GM23338 (cell line): ENCODE results near the gene ATXN7L1. TPM values are rescaled to one million over a fixed set of nuclear protein-coding genes. Genes with fewer than 3 reads are reported as not detected.

Experiments
- ATAC-seq: fragments of 200-7000 bp; cut with Tn5 transposase; 3 replicates; pipeline ENCODE4 v1.9.1; 2020
- DNase-seq: peaks from one replicate; pipeline ENCODE4 v3.0.0-alpha.2; 2015; ENCODE audit warnings: low spot score
- H2AFZ ChIP-seq: fragments of 200-600 bp; sonication (generic); 2 replicates; pipeline ENCODE4 v1.8.0; 2016; ENCODE audit warnings: antibody characterized with exemption, mild to moderate bottlenecking, moderate library complexity
- H3F3A ChIP-seq: fragments of 200-600 bp; sonication (generic); replicated peaks from 2 replicates; pipeline ENCODE4 v1.8.0; 2017; ENCODE audit warnings: antibody characterized with exemption, mixed run types, low read depth
- H3K27ac ChIP-seq: fragments of 200-600 bp; sonication (generic); 2 replicates; pipeline ENCODE4 v1.6.1; 2016; ENCODE audit warnings: low read depth
- H3K27me3 ChIP-seq: fragments of 200-600 bp; sonication (generic); 2 replicates; pipeline ENCODE4 v1.8.0; 2016; ENCODE audit warnings: mild to moderate bottlenecking, mixed run types, moderate library complexity; ENCODE audit not compliant: insufficient read depth
- H3K36me3 ChIP-seq: fragments of 200-600 bp; sonication (generic); 2 replicates; pipeline ENCODE4 v1.8.0; 2016; ENCODE audit warnings: mild to moderate bottlenecking; ENCODE audit not compliant: insufficient read depth
- H3K4me1 ChIP-seq: fragments of 200-600 bp; sonication (generic); 2 replicates; pipeline ENCODE4 v1.8.0; 2016; ENCODE audit warnings: mild to moderate bottlenecking, moderate library complexity; ENCODE audit not compliant: insufficient read depth
- H3K4me2 ChIP-seq: fragments of 200-600 bp; sonication (generic); 2 replicates; pipeline ENCODE4 v1.7.1; 2017; ENCODE audit warnings: mixed run types
- H3K4me3 ChIP-seq: fragments of 200-600 bp; sonication (generic); 2 replicates; pipeline ENCODE4 v1.6.1; 2016; ENCODE audit warnings: mixed run types
- H3K79me2 ChIP-seq: fragments of 200-600 bp; sonication (generic); replicated peaks from 2 replicates; pipeline ENCODE4 v1.8.0; 2017; ENCODE audit warnings: mild to moderate bottlenecking; ENCODE audit not compliant: insufficient read depth
- H3K9me2 ChIP-seq: fragments of 200-600 bp; sonication (generic); 2 replicates; pipeline ENCODE4 v1.8.0; 2017; ENCODE audit not compliant: insufficient read depth
- H4K20me1 ChIP-seq: fragments of 200-600 bp; sonication (generic); replicated peaks from 2 replicates; pipeline ENCODE4 v1.8.0; 2017; ENCODE audit warnings: mild to moderate bottlenecking; ENCODE audit not compliant: insufficient read depth
- H3K27ac Mint-ChIP-seq: 2 replicates; pipeline ENCODE4 v1.8.0; 2020; ENCODE audit warnings: inconsistent platforms, mild to moderate bottlenecking, moderate library complexity, mixed read lengths
- H3K27me3 Mint-ChIP-seq: 3 replicates; pipeline ENCODE4 v1.8.0; 2022; ENCODE audit warnings: low read depth, mild to moderate bottlenecking, moderate library complexity, mixed read lengths, inconsistent platforms; ENCODE audit not compliant: insufficient read depth, poor library complexity
- H3K36me3 Mint-ChIP-seq: 3 replicates; pipeline ENCODE4 v1.8.0; 2021; ENCODE audit warnings: low read depth, mild to moderate bottlenecking, inconsistent platforms, moderate library complexity, mixed read lengths
- H3K4me1 Mint-ChIP-seq: 3 replicates; pipeline ENCODE4 v1.8.0; 2020; ENCODE audit warnings: mild to moderate bottlenecking, inconsistent platforms, mixed read lengths
- H3K4me3 Mint-ChIP-seq: 3 replicates; pipeline ENCODE4 v1.8.0; 2021; ENCODE audit warnings: moderate library complexity, mild to moderate bottlenecking, inconsistent platforms, mixed read lengths
- H3K9me3 Mint-ChIP-seq: 3 replicates; pipeline ENCODE4 v1.8.0; 2020; ENCODE audit warnings: moderate library complexity, mild to moderate bottlenecking, inconsistent platforms, mixed read lengths
- CREB1 ChIP-seq: fragments of 250-450 bp; sonication (Bioruptor Pico); IDR thresholded peaks from 2 replicates; pipeline ENCODE4 v1.5.0; 2020; ENCODE audit warnings: low read depth, mild to moderate bottlenecking, moderate library complexity
- CTCF ChIP-seq, 2 experiments: fragments of 200-600 bp in 1 of 2; sonication (generic) in 1 of 2; conservative IDR thresholded peaks; 2 replicates each; pipeline versions ENCODE4 v1.5.1 to v1.6.1; 2016 to 2017; ENCODE audit warnings: antibody characterized with exemption in 2 of 2, low read depth in 2 of 2, mild to moderate bottlenecking in 2 of 2, moderate library complexity in 1 of 2
- EZH2 ChIP-seq: fragments of 200-600 bp; sonication (generic); IDR thresholded peaks from one replicate; pipeline ENCODE4 v1.8.0; 2017; ENCODE audit warnings: antibody characterized with exemption, mild to moderate bottlenecking, low read depth; ENCODE audit not compliant: unreplicated experiment
- EZH2phosphoT487 ChIP-seq: fragments of 200-600 bp; sonication (generic); IDR thresholded peaks from one replicate; pipeline ENCODE4 v1.8.1; 2018; ENCODE audit warnings: antibody characterized with exemption; ENCODE audit not compliant: unreplicated experiment
- JUNB ChIP-seq: IDR thresholded peaks from one replicate; pipeline ENCODE4 v1.6.1; 2016; ENCODE audit warnings: antibody characterized with exemption; ENCODE audit not compliant: unreplicated experiment
- NANOG ChIP-seq: IDR thresholded peaks from 2 replicates; pipeline ENCODE4 v1.6.1; 2016; ENCODE audit warnings: antibody characterized with exemption, borderline replicate concordance
- POLR2AphosphoS5 ChIP-seq: IDR thresholded peaks from 2 replicates; pipeline ENCODE4 v1.6.1; 2016; ENCODE audit warnings: antibody characterized with exemption, low read depth
- STAT1 ChIP-seq: IDR thresholded peaks from one replicate; pipeline ENCODE4 v1.6.1; 2016; ENCODE audit warnings: antibody characterized with exemption; ENCODE audit not compliant: unreplicated experiment
- ZNF114 ChIP-seq: fragments of 250-450 bp; sonication (Bioruptor Pico); IDR thresholded peaks from 2 replicates; pipeline ENCODE4 v1.5.0; 2020; ENCODE audit warnings: mild to moderate bottlenecking, moderate library complexity
- ZNF331 ChIP-seq: fragments of 250-450 bp; sonication (Bioruptor Pico); IDR thresholded peaks from 2 replicates; pipeline ENCODE4 v1.5.0; 2020; ENCODE audit warnings: low read depth, mild to moderate bottlenecking, moderate library complexity
- ZNF462 ChIP-seq: fragments of 250-450 bp; sonication (Bioruptor Pico); IDR thresholded peaks from 2 replicates; pipeline ENCODE4 v1.5.0; 2020; ENCODE audit warnings: mild to moderate bottlenecking, moderate library complexity
- polyA plus RNA-seq: library from polyadenylated mRNA; unstranded; fragments of >200 nt; fragmentation: Nextera tagmentation; extraction: Ambion mirVana; gene quantifications from 2 replicates; pipeline ENCODE4 v1.2.1, GENCODE V29; 2016
- total RNA-seq: library from RNA; depleted of rRNA; stranded (reverse); fragments of >200 nt; shearing (Covaris generic); gene quantifications from 2 replicates; pipeline ENCODE4 v1.2.3, GENCODE V29; 2014
- TF ChIP-seq, protein P1 (sequence below): IDR thresholded peaks from 2 replicates; pipeline ENCODE4 v1.6.1; 2016; ENCODE audit warnings: antibody characterized with exemption
- TF ChIP-seq, protein P2 (sequence below): IDR thresholded peaks from one replicate; pipeline ENCODE4 v1.6.1; 2018; ENCODE audit warnings: antibody characterized with exemption; ENCODE audit not compliant: unreplicated experiment

ATXN7L1 gene
- total and polyA plus RNA-seq, 2 experiments from 2014 or later, result 22.8 to 29.8 TPM

GRCh38 chr7:105913947-105914346 is 37.5 kb upstream of the ATXN7L1 start:
- H3K9me3 Mint-ChIP-seq, result peaks cover 17% of the 10 kb centered on the region
- H3K27me3 Mint-ChIP-seq, result no peaks in the 10 kb centered on the region
- H3K4me1 Mint-ChIP-seq, result 0 out of 3 replicates have a peak, but pooled peaks cover 2% of the 10 kb centered on the region
- Histone ChIP-seq H3K4me2 (no peak overlapping the region), H3K4me3 (no peak overlapping the region), H4K20me1 (no peaks in the 10 kb centered on the region; the same call in 1 of the 2 replicates), H3K9me2 (peaks cover 7% of the 10 kb centered on the region), H3K36me3 (peaks cover 11% of the 10 kb centered on the region), H3K79me2 (no peaks in the 10 kb centered on the region), H3K4me1 (no peaks in the 10 kb centered on the region), H2AFZ (no peak overlapping the region), H3K27me3 (no peaks in the 10 kb centered on the region), H3F3A (no peaks in the 10 kb centered on the region), H3K27ac (no peak overlapping the region)
- H3K36me3 Mint-ChIP-seq, result peaks cover 39% of the 10 kb centered on the region
- ATAC-seq, result no peak
- DNase-seq, result no peak
- H3K4me3 Mint-ChIP-seq, result no peak overlapping the region
- peak overlapping the region; percentile 72; the same call in 1 of the 2 replicates for H3K27ac Mint-ChIP-seq
- TF ChIP-seq, protein P1, sequence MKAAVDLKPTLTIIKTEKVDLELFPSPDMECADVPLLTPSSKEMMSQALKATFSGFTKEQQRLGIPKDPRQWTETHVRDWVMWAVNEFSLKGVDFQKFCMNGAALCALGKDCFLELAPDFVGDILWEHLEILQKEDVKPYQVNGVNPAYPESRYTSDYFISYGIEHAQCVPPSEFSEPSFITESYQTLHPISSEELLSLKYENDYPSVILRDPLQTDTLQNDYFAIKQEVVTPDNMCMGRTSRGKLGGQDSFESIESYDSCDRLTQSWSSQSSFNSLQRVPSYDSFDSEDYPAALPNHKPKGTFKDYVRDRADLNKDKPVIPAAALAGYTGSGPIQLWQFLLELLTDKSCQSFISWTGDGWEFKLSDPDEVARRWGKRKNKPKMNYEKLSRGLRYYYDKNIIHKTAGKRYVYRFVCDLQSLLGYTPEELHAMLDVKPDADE, result no peak
- no peak for TF ChIP-seq POLR2AphosphoS5
- TF ChIP-seq, protein P2, sequence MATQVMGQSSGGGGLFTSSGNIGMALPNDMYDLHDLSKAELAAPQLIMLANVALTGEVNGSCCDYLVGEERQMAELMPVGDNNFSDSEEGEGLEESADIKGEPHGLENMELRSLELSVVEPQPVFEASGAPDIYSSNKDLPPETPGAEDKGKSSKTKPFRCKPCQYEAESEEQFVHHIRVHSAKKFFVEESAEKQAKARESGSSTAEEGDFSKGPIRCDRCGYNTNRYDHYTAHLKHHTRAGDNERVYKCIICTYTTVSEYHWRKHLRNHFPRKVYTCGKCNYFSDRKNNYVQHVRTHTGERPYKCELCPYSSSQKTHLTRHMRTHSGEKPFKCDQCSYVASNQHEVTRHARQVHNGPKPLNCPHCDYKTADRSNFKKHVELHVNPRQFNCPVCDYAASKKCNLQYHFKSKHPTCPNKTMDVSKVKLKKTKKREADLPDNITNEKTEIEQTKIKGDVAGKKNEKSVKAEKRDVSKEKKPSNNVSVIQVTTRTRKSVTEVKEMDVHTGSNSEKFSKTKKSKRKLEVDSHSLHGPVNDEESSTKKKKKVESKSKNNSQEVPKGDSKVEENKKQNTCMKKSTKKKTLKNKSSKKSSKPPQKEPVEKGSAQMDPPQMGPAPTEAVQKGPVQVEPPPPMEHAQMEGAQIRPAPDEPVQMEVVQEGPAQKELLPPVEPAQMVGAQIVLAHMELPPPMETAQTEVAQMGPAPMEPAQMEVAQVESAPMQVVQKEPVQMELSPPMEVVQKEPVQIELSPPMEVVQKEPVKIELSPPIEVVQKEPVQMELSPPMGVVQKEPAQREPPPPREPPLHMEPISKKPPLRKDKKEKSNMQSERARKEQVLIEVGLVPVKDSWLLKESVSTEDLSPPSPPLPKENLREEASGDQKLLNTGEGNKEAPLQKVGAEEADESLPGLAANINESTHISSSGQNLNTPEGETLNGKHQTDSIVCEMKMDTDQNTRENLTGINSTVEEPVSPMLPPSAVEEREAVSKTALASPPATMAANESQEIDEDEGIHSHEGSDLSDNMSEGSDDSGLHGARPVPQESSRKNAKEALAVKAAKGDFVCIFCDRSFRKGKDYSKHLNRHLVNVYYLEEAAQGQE, result no peak
- TF ChIP-seq EZH2, result no peak
- no peak for TF ChIP-seq CTCF (conservative IDR thresholded peaks at IDR 0.05; ENCODE audit: low read depth in 2 of 2)
- no peak for TF ChIP-seq ZNF114
- TF ChIP-seq JUNB, result no peak
- no peak for TF ChIP-seq NANOG
- TF ChIP-seq CREB1 (CRISPR knock-in tag), result no peak
- no peak for TF ChIP-seq ZNF462 (CRISPR knock-in tag)
- TF ChIP-seq STAT1, result no peak
- TF ChIP-seq ZNF331 (CRISPR knock-in tag), result no peak
- no peak for TF ChIP-seq EZH2phosphoT487
